PFSK-1 (cell line): Measurements from ENCODE around the gene CABP4.

Experiments used
- POLR2AphosphoS5 ChIP-seq: IDR thresholded peaks from 2 replicates; pipeline ENCODE4 v1.6.1; 2012; ENCODE audit warnings: low read depth, mild to moderate bottlenecking, control low read depth, low read length, moderate library complexity
- SIN3A ChIP-seq: IDR thresholded peaks from 2 replicates; pipeline ENCODE4 v1.6.1; 2012; ENCODE audit warnings: mild to moderate bottlenecking, low read length, moderate library complexity, borderline replicate concordance; ENCODE audit not compliant: insufficient read depth
- TAF1 ChIP-seq: IDR thresholded peaks from 2 replicates; pipeline ENCODE4 v1.6.1; 2012; ENCODE audit warnings: low read length, control low read depth, borderline replicate concordance; ENCODE audit not compliant: insufficient read depth
- TF ChIP-seq, protein P1 (sequence below), 2 experiments: IDR thresholded peaks; 2 replicates each; pipeline versions ENCODE4 v1.6.1 to v1.8.0; 2011 to 2012; ENCODE audit warnings: low read depth in 2 of 2, low read length in 2 of 2, control low read depth in 1 of 2, inconsistent platforms in 1 of 2, mild to moderate bottlenecking in 1 of 2, moderate library complexity in 1 of 2; ENCODE audit not compliant: insufficient read depth in 1 of 2

DNA sequence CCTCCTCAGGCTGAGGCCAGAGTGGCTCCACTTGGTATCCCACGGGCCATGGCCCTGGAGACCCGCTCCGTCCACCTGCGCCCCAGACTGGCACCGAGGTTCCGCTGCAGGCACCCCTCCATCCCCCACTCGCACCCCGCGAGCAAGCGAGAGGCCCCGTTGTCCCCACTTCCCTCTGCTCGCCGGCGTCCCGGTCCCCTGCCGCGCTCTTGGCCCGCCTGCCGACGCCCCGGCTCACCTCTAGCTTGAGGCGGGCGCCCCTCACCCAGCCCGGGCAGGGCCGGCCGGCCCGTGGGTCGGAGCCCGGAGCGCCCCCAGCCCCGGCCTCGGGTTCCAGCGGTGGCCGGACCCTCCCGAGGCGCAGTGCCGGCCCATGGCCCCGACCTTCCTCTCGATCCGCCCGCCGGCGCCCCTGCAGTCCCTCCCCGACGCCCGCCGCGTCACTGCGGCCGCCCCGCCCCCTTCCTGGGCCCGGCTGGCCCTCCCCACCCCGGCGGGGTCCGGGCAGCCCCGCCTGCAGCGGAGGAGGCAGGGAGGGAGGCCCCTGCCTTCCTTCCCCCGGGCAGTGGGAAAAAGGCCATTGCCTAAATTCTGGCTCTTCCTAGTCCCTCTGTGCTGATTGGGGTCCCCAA, 49.9 kb downstream of the CABP4 start, which contains the start of gene PITPNM1:
- TF ChIP-seq, protein P1, sequence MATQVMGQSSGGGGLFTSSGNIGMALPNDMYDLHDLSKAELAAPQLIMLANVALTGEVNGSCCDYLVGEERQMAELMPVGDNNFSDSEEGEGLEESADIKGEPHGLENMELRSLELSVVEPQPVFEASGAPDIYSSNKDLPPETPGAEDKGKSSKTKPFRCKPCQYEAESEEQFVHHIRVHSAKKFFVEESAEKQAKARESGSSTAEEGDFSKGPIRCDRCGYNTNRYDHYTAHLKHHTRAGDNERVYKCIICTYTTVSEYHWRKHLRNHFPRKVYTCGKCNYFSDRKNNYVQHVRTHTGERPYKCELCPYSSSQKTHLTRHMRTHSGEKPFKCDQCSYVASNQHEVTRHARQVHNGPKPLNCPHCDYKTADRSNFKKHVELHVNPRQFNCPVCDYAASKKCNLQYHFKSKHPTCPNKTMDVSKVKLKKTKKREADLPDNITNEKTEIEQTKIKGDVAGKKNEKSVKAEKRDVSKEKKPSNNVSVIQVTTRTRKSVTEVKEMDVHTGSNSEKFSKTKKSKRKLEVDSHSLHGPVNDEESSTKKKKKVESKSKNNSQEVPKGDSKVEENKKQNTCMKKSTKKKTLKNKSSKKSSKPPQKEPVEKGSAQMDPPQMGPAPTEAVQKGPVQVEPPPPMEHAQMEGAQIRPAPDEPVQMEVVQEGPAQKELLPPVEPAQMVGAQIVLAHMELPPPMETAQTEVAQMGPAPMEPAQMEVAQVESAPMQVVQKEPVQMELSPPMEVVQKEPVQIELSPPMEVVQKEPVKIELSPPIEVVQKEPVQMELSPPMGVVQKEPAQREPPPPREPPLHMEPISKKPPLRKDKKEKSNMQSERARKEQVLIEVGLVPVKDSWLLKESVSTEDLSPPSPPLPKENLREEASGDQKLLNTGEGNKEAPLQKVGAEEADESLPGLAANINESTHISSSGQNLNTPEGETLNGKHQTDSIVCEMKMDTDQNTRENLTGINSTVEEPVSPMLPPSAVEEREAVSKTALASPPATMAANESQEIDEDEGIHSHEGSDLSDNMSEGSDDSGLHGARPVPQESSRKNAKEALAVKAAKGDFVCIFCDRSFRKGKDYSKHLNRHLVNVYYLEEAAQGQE (IDR thresholded peaks at IDR 0.05; ENCODE audit: insufficient read depth in 1 of 2, low read depth in 2 of 2, low read length in 2 of 2): no peak
- TF ChIP-seq POLR2AphosphoS5: no peak
- TF ChIP-seq SIN3A: no peak
- TF ChIP-seq TAF1: no peak
